Measurements from ENCODE around the gene TAOK3. TPM values are rescaled to one million over a fixed set of nuclear protein-coding genes. Genes with fewer than 3 reads are reported as not detected.
A peak's percentile ranks its signal among the peaks of the same experiment; 100 is the strongest.

The TAOK3 gene
- total RNA-seq, 2 donors from 2014 or later = 39.5 to 50.5 TPM

GRCh38 chr12:118375348-118375747 lies 2.6 kb upstream of the TAOK3 start:
- Histone ChIP-seq H3K27ac (peak overlapping the region; percentile 93), H3K4me3 (no peak overlapping the region), H3K36me3 (no peaks in the 10 kb centered on the region), H3K9me3 (no peaks in the 10 kb centered on the region), H3K4me1 (no peaks in the 10 kb centered on the region), H3K9ac (ENCODE audit: low read depth in 2 of 2, low read length in 2 of 2) (no peak overlapping the region), H3K27me3 (no peaks in the 10 kb centered on the region)
- TF ChIP-seq CTCF (IDR thresholded peaks at IDR 0.05) = no peak
- intact Hi-C loops (cut with DNase I) = loop anchor here (5.0 kb wide), 1 partner anchor 253 kb away; no protein-coding TSS in a partner anchor
- no peak for DNase-seq

GRCh38 chr12:118374909-118375308 lies 2.2 kb upstream of the TAOK3 start:
- no peak overlapping the region for H3K27ac ChIP-seq
- no peak overlapping the region for H3K4me3 ChIP-seq
- intact Hi-C loops (cut with DNase I) = loop anchor here (5.0 kb wide), 1 partner anchor 253 kb away; no protein-coding TSS in a partner anchor

GRCh38 chr12:118374126-118374725 lies 1.5 kb upstream of the TAOK3 start:
- Histone ChIP-seq H3K36me3 (no peaks in the 10 kb centered on the region), H3K27me3 (no peaks in the 10 kb centered on the region), H3K9ac (ENCODE audit: low read depth in 2 of 2, low read length in 2 of 2) (peak overlapping the region in 1 of 2 donors; percentile 92), H3K9me3 (no peaks in the 10 kb centered on the region), H3K27ac (peak overlapping the region; percentile 86), H3K4me1 (no peaks in the 10 kb centered on the region), H3K4me3 (no peak overlapping the region)
- DNase-seq = no peak
- intact Hi-C loops (cut with DNase I) = no loop called here
- no peak for TF ChIP-seq CTCF (IDR thresholded peaks at IDR 0.05)

More at GRCh38 chr12:118374909-118375308, 2.2 kb upstream of the TAOK3 start:
- no peak for DNase-seq
- Histone ChIP-seq H3K9me3 (no peaks in the 10 kb centered on the region), H3K36me3 (no peaks in the 10 kb centered on the region), H3K27me3 (no peaks in the 10 kb centered on the region), H3K9ac (ENCODE audit: low read depth in 2 of 2, low read length in 2 of 2) (no peak overlapping the region), H3K4me1 (no peaks in the 10 kb centered on the region)
- TF ChIP-seq CTCF (IDR thresholded peaks at IDR 0.05) = no peak

GRCh38 chr12:118373616-118374015 lies 909 bp upstream of the TAOK3 start:
- no peak for TF ChIP-seq CTCF (IDR thresholded peaks at IDR 0.05)
- intact Hi-C loops (cut with DNase I) = no loop called here
- DNase-seq = peak; percentile 28
- Histone ChIP-seq H3K9me3 (no peaks in the 10 kb centered on the region), H3K27me3 (no peaks in the 10 kb centered on the region), H3K4me3 (peak overlapping the region; percentile 95), H3K9ac (ENCODE audit: low read depth in 2 of 2, low read length in 2 of 2) (peak overlapping the region; percentile 65 to 92), H3K4me1 (no peaks in the 10 kb centered on the region), H3K27ac (peak overlapping the region; percentile 86), H3K36me3 (no peaks in the 10 kb centered on the region)

GRCh38 chr12:118371321-118372282 lies 1.1 kb downstream of the TAOK3 start:
- H3K27ac ChIP-seq = peak overlapping the region; percentile 86
- no peak for TF ChIP-seq CTCF (IDR thresholded peaks at IDR 0.05)
- H3K4me1 ChIP-seq = no peaks in the 10 kb centered on the region
- intact Hi-C loops (cut with DNase I) = no loop called here
- DNase-seq = peak; percentile 38
- H3K4me3 ChIP-seq = peak overlapping the region; percentile 95
- no peaks in the 10 kb centered on the region for H3K9me3 ChIP-seq
- H3K9ac ChIP-seq (ENCODE audit: low read depth in 2 of 2, low read length in 2 of 2) = peak overlapping the region; percentile 91 to 96
- H3K36me3 ChIP-seq = no peaks in the 10 kb centered on the region
- H3K27me3 ChIP-seq = no peaks in the 10 kb centered on the region

Measured in colonic mucosa (tissue), 4 donors.